ENCODE results near the gene CCIN. TPM values are rescaled to one million over a fixed set of nuclear protein-coding genes. Genes with fewer than 3 reads are reported as not detected.

CCIN gene
- total and polyA plus RNA-seq, 2 donors = 0.38 to 1.1 TPM

DNA sequence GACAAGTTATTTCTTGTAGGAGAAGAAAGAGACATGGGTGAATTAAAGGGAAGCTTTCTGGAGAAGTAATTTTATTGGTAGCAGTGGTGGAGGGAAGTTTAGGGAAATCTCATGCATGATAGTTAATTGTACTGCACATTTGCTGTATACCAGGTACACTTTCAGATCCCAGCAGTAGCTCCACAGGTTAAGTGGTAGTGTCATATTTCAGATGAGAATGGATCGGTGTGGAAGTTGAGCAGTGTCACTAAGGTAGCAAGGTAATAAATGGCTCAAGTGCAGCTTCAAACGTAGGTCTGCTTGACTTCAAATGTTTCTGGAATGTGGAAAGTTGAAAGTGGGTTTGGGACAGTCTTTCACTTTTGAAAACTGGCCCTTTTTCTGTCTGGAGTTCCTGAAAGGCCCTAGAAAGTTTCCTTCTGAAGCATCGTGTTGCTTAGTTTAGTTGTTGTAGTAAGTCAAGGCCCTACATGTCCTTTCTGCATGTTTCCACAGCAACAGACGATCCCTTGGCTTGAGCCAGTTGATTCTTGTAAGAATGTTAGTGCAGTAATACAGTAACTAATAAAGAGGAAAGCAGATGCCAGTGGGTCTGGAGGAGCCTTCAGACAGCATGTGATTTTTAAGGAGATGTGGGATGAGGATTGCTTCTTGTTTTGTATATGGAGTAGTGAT is 25.3 kb downstream of the CCIN start:
- Histone ChIP-seq H3K4me3 (ENCODE audit: low read depth, low read length) (no peak overlapping the region), H3K27ac (ENCODE audit: low read depth) (no peak overlapping the region), H3K4me1 (ENCODE audit: insufficient read depth) (peaks cover 2% of the 10 kb centered on the region), H3K36me3 (ENCODE audit: insufficient read depth) (no peaks in the 10 kb centered on the region)
- 44% methylated on average over 4 of the region's 4 CpGs for WGBS
- peak; percentile 23 for DNase-seq (ENCODE audit: extremely low spot score)

DNA sequence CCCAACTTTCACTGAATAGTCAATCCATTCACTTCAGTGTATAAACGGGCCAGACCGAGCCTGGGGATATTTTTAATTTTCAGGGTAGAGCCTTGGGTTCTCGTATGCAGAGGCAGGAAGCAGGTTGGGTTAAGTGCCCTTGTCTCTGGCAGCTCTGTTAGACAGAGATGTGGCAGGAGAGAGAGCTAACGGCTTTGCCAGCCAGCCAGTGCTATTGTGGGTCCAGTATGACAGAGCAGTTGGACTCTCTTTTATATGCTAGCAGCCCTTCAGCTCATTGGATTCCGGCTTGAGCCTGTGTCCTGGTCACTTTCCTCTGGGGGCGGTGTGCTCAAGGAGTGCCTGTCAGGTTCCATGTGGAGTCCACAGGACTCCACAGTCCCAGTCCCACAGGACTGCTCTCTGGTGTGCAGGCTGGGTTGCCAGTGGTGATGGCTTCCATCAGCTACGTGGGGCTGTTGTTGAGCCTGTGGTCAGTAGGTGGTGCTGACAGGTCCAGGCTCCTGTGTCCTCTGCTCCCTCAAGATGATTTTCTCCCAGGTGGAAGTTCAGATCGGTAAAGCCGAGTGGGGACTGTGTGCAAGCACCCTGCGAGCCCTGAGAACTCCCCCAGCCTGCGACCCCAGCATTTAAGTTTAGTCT is 35.8 kb downstream of the CCIN start:
- Histone ChIP-seq H3K4me3 (ENCODE audit: low read depth, low read length) (no peak overlapping the region), H3K4me1 (ENCODE audit: insufficient read depth) (no peaks in the 10 kb centered on the region), H3K27ac (ENCODE audit: low read depth) (no peak overlapping the region), H3K36me3 (ENCODE audit: insufficient read depth) (peaks cover 19% of the 10 kb centered on the region)
- DNase-seq (ENCODE audit: extremely low spot score) = no peak
- 86% methylated on average over 11 of the region's 11 CpGs for WGBS

GRCh38 chr9:36207016-36207415 is 37.8 kb downstream of the CCIN start:
- Histone ChIP-seq H3K4me1 (ENCODE audit: insufficient read depth) (no peaks in the 10 kb centered on the region), H3K36me3 (ENCODE audit: insufficient read depth) (peaks cover 19% of the 10 kb centered on the region), H3K4me3 (ENCODE audit: low read depth, low read length) (no peak overlapping the region), H3K27ac (ENCODE audit: low read depth) (no peak overlapping the region)
- 90% methylated on average over 4 of the region's 4 CpGs for WGBS
- no peak for DNase-seq (ENCODE audit: extremely low spot score)

DNA sequence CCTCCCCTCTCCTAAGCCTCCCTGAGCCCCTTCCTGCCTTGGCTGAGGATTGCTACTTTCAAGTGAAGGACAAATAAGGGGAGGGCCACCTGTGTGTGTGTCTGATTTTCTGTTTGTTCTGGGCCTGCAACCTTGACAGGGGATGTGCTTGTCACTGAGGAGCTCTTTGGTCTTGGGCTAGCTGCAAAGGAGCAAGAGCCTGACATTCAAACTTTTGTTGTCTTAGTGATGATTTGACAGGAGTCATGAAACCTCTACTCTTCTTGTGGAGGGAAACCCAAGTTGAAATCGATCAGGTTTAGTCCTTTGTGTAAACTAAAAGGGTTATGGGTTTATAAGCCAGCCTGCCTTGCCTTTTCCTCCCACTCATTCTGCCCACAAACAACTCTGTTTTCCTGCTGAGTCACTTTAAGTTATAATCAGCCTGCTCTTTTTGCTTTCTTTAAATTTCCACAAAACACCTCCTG is 38.4 kb downstream of the CCIN start:
- WGBS = 51% methylated on average over 1 of the region's 1 CpG

DNA sequence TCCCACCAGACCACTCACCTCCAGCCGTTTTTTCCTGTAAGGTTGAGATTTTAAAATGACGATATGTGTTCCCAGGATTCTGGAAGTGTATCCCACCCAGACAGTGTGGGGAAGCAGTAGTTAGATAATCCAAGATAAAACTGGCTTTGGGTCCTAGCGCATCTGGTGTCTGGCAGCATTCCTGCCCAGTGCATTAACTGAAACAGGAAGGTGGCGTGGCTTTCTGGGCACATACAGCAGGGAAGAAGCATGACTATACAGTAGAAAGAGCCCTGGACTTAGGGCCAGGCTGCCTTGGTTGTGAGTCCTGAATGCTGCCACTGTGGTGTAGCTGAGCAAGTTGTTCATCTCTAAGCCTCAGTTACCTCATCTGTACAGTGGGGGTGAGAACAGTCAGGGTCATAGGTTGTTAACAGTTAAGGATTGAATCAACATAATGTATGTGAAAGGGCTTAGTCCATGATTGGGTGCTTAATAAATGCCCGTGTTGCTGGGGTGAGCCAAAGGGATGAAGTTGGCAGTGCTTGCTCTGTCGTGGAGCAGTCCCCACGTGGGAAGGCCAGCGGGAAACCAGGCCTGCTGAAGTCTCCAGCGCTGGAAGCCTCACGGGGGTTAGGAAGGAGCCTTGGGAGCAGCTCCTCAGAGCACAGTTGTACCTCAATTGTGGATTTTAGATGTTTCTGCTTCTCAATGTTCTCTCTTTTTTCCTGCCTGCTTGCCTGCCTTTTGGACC is 39.5 kb downstream of the CCIN start:
- 79% methylated on average over 10 of the region's 10 CpGs for WGBS
- Histone ChIP-seq H3K4me3 (ENCODE audit: low read depth, low read length) (no peak overlapping the region), H3K4me1 (ENCODE audit: insufficient read depth) (no peaks in the 10 kb centered on the region), H3K27ac (ENCODE audit: low read depth) (no peak overlapping the region), H3K36me3 (ENCODE audit: insufficient read depth) (peaks cover 13% of the 10 kb centered on the region)
- DNase-seq (ENCODE audit: extremely low spot score) = no peak

More for the DNA sequence above, 38.4 kb downstream of the CCIN start:
- Histone ChIP-seq H3K27ac (ENCODE audit: low read depth) (no peak overlapping the region), H3K36me3 (ENCODE audit: insufficient read depth) (peaks cover 16% of the 10 kb centered on the region), H3K4me1 (ENCODE audit: insufficient read depth) (no peaks in the 10 kb centered on the region), H3K4me3 (ENCODE audit: low read depth, low read length) (no peak overlapping the region)
- no peak for DNase-seq (ENCODE audit: extremely low spot score)

DNA sequence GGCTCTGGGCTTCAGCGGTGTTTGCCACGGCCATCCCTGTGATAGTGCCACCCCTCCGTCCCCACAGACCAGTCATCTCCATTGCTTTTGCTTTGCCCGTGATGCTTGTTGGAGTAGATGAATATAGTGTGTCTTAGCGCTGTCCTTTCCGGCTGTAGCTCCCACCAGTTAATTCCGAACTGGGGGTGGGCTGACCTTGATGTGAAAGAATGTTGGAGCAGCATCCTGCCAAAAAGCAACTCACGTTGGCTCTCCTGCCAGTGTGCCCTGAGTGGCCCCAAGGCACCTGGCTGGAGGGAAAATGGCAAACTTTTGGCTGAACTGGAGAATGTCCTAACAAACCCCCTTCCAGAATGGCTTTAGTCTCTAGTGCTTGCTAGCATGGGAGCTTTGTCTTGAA is 41.5 kb downstream of the CCIN start:
- DNase-seq (ENCODE audit: extremely low spot score) = no peak
- no peak overlapping the region for H3K4me3 ChIP-seq (ENCODE audit: low read depth, low read length)
- peaks cover 4% of the 10 kb centered on the region for H3K36me3 ChIP-seq (ENCODE audit: insufficient read depth)
- 79% methylated on average over 8 of the region's 8 CpGs for WGBS
- H3K27ac ChIP-seq (ENCODE audit: low read depth) = no peak overlapping the region
- H3K4me1 ChIP-seq (ENCODE audit: insufficient read depth) = no peaks in the 10 kb centered on the region

DNA sequence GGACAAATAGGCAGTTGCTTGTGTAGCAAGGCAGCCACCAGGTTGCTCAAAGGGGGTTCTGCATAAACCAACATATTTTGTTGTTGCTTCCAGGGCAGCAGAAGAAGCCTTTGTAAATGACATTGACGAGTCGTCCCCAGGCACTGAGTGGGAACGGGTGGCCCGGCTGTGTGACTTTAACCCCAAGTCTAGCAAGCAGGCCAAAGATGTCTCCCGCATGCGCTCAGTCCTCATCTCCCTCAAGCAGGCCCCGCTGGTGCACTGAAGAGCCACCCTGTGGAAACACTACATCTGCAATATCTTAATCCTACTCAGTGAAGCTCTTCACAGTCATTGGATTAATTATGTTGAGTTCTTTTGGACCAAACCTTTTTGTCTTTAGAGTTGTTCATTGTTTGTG is 42.3 kb downstream of the CCIN start:
- WGBS = 83% methylated on average over 7 of the region's 7 CpGs
- Histone ChIP-seq H3K27ac (ENCODE audit: low read depth) (no peak overlapping the region), H3K36me3 (ENCODE audit: insufficient read depth) (peaks cover 4% of the 10 kb centered on the region), H3K4me3 (ENCODE audit: low read depth, low read length) (no peak overlapping the region), H3K4me1 (ENCODE audit: insufficient read depth) (no peaks in the 10 kb centered on the region)
- DNase-seq (ENCODE audit: extremely low spot score) = no peak

DNA sequence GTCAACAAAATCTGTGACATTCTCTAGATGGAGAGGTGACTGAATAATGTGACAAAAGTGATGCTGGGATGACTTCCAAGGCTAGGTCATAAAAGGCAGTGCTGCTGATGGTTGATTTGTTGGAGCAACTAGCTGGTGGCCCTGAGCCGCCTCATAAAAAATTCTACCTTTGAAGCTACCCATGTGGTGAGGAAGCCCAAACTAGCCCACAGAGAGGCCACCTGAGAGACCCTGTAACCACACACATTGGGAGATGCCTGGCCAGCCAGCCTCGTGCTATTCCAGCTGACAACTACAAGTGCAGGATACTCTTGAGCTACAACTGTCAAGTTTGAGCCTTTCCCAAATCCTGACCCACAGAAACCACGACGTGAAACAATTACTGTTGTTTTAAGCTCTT is 44.2 kb downstream of the CCIN start:
- 92% methylated on average over 4 of the region's 4 CpGs for WGBS
- DNase-seq (ENCODE audit: extremely low spot score) = no peak
- Histone ChIP-seq H3K36me3 (ENCODE audit: insufficient read depth) (no peaks in the 10 kb centered on the region), H3K4me1 (ENCODE audit: insufficient read depth) (no peaks in the 10 kb centered on the region), H3K4me3 (ENCODE audit: low read depth, low read length) (no peak overlapping the region), H3K27ac (ENCODE audit: low read depth) (no peak overlapping the region)

DNA sequence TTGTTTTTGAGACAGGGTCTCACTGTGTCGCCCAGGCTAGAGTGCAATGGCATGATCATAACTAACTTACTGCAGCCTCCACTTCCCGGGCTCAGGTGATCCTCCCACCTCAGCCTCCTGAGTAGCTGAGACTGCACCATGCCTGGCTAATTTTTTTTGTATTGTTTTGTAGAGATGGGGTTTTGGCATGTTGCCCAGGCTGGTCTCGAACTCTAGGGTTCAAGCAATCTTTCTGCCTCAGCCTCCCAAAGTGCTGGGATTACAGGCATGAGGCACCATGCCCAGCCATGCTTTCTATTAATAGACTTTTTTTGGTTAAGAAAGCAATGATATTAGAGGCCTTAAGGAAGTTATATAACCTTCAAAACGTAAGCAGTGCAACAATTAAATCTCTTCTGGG is 44.8 kb downstream of the CCIN start:
- H3K27ac ChIP-seq (ENCODE audit: low read depth) = no peak overlapping the region
- no peaks in the 10 kb centered on the region for H3K4me1 ChIP-seq (ENCODE audit: insufficient read depth)
- 56% methylated on average over 4 of the region's 4 CpGs for WGBS
- H3K4me3 ChIP-seq (ENCODE audit: low read depth, low read length) = no peak overlapping the region
- peaks cover under 1% of the 10 kb centered on the region for H3K36me3 ChIP-seq (ENCODE audit: insufficient read depth)
- DNase-seq (ENCODE audit: extremely low spot score) = no peak

DNA sequence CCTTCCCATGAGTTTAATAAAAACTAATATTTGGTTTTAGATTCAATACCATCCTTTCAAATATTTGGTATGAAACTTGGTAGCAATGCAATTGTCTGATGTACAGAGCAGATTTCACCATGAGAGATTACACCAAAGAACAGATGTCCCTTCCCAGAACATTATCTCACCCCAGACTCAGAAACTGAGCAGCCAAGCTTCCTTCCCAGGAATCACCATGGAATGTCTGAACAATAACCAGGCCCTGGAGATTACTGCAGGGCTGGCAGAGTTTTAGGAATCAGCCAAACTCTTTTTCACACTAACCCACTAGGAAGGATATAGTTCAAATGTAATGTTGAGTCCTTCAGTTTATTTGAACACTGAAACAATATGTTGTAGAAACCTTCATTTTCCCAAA is 45.4 kb downstream of the CCIN start:
- no peak overlapping the region for H3K27ac ChIP-seq (ENCODE audit: low read depth)
- DNase-seq (ENCODE audit: extremely low spot score) = no peak
- no peak overlapping the region for H3K4me3 ChIP-seq (ENCODE audit: low read depth, low read length)
- H3K36me3 ChIP-seq (ENCODE audit: insufficient read depth) = peaks cover 4% of the 10 kb centered on the region
- no peaks in the 10 kb centered on the region for H3K4me1 ChIP-seq (ENCODE audit: insufficient read depth)

DNA sequence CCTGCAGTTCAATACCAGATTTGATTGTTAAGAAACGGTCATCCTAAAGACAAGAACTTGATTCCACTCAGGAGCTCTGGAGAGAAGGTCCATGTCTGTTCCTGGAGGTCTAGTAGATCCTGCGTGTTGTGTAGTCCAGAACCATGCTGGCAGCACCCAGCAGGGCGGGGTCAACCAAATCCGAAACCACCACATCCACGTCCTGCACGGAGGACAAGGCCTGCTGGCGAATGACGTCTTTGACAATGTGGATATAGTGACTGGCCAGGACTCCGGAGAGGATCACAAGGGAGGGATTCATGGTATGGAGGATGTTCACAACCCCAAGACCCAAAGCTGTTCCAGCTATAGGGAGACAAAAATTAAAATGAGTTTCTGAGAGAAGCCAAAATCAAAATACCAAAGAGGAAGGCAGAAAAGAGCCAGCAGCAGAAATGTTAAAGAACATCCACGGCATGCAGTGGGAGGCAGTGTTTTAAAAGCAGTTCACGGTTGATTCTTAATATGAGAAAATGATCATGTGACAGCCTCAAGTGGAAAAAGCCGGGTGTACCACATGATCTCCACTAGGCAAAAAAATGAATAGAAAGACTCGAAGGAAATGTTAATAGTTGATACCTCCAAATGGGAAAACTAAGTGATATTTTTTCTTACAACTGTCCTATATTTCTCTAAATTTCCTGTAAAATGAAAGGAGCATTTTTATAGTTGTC is 48.2 kb downstream of the CCIN start:
- H3K36me3 ChIP-seq (ENCODE audit: insufficient read depth) = peaks cover 7% of the 10 kb centered on the region

DNA sequence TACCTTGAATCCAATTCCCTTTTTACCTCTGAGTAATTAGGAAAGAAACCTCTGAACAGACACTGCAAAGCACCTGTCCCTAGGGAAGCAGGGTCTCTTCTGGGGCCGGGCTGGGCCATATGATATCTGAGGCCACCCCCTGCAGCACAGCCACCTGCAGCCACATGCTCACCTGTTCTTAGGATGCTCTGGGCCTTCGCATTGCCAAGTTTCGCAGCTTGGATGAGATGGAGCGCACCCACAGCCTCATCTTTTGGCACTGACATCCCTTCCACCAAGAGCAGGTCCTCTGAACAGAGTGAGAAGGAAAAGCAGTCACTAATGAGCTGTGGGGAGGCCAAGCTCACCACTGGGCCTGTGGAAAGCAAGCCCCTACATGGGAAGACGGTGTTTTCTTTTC is 48.8 kb downstream of the CCIN start:
- Histone ChIP-seq H3K4me3 (ENCODE audit: low read depth, low read length) (no peak overlapping the region), H3K27ac (ENCODE audit: low read depth) (no peak overlapping the region), H3K36me3 (ENCODE audit: insufficient read depth) (peaks cover 10% of the 10 kb centered on the region), H3K4me1 (ENCODE audit: insufficient read depth) (no peaks in the 10 kb centered on the region)
- 95% methylated on average over 5 of the region's 5 CpGs for WGBS
- no peak for DNase-seq (ENCODE audit: extremely low spot score)

More for the DNA sequence above, 48.2 kb downstream of the CCIN start:
- Histone ChIP-seq H3K4me3 (ENCODE audit: low read depth, low read length) (no peak overlapping the region), H3K4me1 (ENCODE audit: insufficient read depth) (no peaks in the 10 kb centered on the region), H3K27ac (ENCODE audit: low read depth) (no peak overlapping the region)
- 68% methylated on average over 13 of the region's 13 CpGs for WGBS
- no peak for DNase-seq (ENCODE audit: extremely low spot score)

DNA sequence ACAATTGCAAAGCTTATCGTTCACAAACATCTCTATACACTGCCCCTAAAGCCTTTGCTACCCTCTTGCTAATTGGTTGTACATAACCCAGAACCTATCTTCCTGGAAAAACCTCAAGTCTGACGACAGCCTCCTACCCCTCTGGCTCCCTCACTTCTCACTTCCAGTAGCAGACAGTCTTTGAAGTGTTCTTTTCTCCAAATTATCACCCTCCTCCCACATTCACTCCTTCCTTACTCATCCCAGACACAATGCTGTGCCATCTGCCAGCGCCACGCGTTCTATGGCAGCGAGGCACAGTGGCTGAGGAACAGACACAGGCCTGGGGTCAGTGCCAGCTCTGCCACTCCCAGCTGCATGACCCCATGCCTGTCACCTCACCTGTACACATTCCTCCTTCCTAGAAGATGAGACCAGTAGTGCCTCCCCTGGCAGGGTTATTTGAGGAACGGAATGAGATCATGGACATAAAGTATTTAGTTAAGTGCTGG is 49.3 kb downstream of the CCIN start:
- Histone ChIP-seq H3K36me3 (ENCODE audit: insufficient read depth) (peaks cover 10% of the 10 kb centered on the region), H3K4me3 (ENCODE audit: low read depth, low read length) (no peak overlapping the region), H3K4me1 (ENCODE audit: insufficient read depth) (no peaks in the 10 kb centered on the region), H3K27ac (ENCODE audit: low read depth) (no peak overlapping the region)
- WGBS = 90% methylated on average over 7 of the region's 7 CpGs
- DNase-seq (ENCODE audit: extremely low spot score) = no peak

All from urinary bladder (tissue), 4 donors.